22Rv1 (cell line): Measurements from ENCODE around the gene TMEM217.

Source experiments
- CTCF ChIP-seq: fragments of 450-650 bp; IDR thresholded peaks from 2 replicates; pipeline ENCODE4 v1.5.1; 2017; ENCODE audit warnings: mild to moderate bottlenecking
- ZFX ChIP-seq: fragments of 450-650 bp; IDR thresholded peaks from 2 replicates; pipeline ENCODE4 v1.6.1; 2017; ENCODE audit warnings: antibody characterized with exemption, borderline replicate concordance

GRCh38 chr6:37257320-37257633, 667 bp downstream of the TMEM217 start:
- TF ChIP-seq CTCF (no peak), ZFX (no peak)
